A549 (cell line): ENCODE results near the gene STEAP1B.
A peak's percentile ranks its signal among the peaks of the same experiment; 100 is the strongest.
"Not testable (repeated sequence)": the region's sequence is repeated elsewhere in the genome, so short reads cannot be mapped to it uniquely, and the experiment has no call there.

Source experiments
- ATOH8 ChIP-seq: fragments of 250-450 bp; sonication (Bioruptor Pico); IDR thresholded peaks from 2 replicates; pipeline ENCODE4 v1.5.0; 2020; ENCODE audit warnings: low read depth, mild to moderate bottlenecking, moderate library complexity
- CBX2 ChIP-seq: fragments of 200-600 bp; sonication (generic); IDR thresholded peaks from 2 replicates; pipeline ENCODE4 v1.6.1; 2016; ENCODE audit warnings: low read depth, mild to moderate bottlenecking, borderline replicate concordance
- CTCF ChIP-seq: fragments of >200 bp; sonication (Bioruptor Twin); formaldehyde crosslinking; IDR thresholded peaks from 3 replicates; pipeline ENCODE4 v1.5.1; 2016
- ELK1 ChIP-seq: fragments of 150-350 bp; IDR thresholded peaks from 2 replicates; pipeline ENCODE4 v1.6.1; 2014; ENCODE audit warnings: low read depth, mild to moderate bottlenecking, low read length
- EP300 ChIP-seq, 2 experiments: fragments of >200 bp; sonication (Bioruptor Twin); formaldehyde crosslinking; IDR thresholded peaks; 2 replicates in 1 of 2; 3 replicates in 1 of 2; pipeline ENCODE4 v1.6.1; 2016 to 2017
- HMGXB4 ChIP-seq: fragments of 250-450 bp; sonication (Bioruptor Pico); IDR thresholded peaks from 2 replicates; pipeline ENCODE4 v1.5.0; 2021; ENCODE audit warnings: mild to moderate bottlenecking, moderate library complexity, borderline replicate concordance
- JUN ChIP-seq, 2 experiments: fragments of >200 bp; sonication (Bioruptor Twin); formaldehyde crosslinking; IDR thresholded peaks; 2 replicates in 1 of 2; 3 replicates in 1 of 2; pipeline ENCODE4 v1.6.1; 2016 to 2017
- MAX ChIP-seq: IDR thresholded peaks from 2 replicates; pipeline ENCODE4 v1.6.1; 2012
- MAZ ChIP-seq: fragments of 150-350 bp; IDR thresholded peaks from 2 replicates; pipeline ENCODE4 v1.6.1; 2014; ENCODE audit warnings: antibody characterized with exemption, low read depth, low read length, borderline replicate concordance
- PBX3 ChIP-seq: IDR thresholded peaks from 2 replicates; pipeline ENCODE4 v1.6.1; 2012
- POLR2A ChIP-seq: IDR thresholded peaks from 2 replicates; pipeline ENCODE4 v1.6.1; 2012; ENCODE audit warnings: mild to moderate bottlenecking, low read length
- SMC3 ChIP-seq: fragments of >200 bp; sonication (Bioruptor Twin); formaldehyde crosslinking; IDR thresholded peaks from 3 replicates; pipeline ENCODE4 v1.6.1; 2018; ENCODE audit warnings: inconsistent platforms
- ZFP36 ChIP-seq: fragments of 450-650 bp; IDR thresholded peaks from 2 replicates; pipeline ENCODE4 v1.6.1; 2014; ENCODE audit warnings: borderline replicate concordance; ENCODE audit not compliant: partially characterized antibody

GRCh38 chr7:22504519-22504918 is 4.5 kb upstream of the STEAP1B start:
- not testable (repeated sequence) for TF ChIP-seq EP300 (IDR thresholded peaks at IDR 0.05); MAX; POLR2A; MAZ; HMGXB4 (CRISPR knock-in tag); JUN (IDR thresholded peaks at IDR 0.05); ELK1; SMC3; ATOH8 (CRISPR knock-in tag); PBX3; CBX2; ZFP36
- peak; percentile 32; the same call in 1 of the 3 replicates for TF ChIP-seq CTCF
